ENCODE measurements around the gene P4HA3.

Gene P4HA3

DNA sequence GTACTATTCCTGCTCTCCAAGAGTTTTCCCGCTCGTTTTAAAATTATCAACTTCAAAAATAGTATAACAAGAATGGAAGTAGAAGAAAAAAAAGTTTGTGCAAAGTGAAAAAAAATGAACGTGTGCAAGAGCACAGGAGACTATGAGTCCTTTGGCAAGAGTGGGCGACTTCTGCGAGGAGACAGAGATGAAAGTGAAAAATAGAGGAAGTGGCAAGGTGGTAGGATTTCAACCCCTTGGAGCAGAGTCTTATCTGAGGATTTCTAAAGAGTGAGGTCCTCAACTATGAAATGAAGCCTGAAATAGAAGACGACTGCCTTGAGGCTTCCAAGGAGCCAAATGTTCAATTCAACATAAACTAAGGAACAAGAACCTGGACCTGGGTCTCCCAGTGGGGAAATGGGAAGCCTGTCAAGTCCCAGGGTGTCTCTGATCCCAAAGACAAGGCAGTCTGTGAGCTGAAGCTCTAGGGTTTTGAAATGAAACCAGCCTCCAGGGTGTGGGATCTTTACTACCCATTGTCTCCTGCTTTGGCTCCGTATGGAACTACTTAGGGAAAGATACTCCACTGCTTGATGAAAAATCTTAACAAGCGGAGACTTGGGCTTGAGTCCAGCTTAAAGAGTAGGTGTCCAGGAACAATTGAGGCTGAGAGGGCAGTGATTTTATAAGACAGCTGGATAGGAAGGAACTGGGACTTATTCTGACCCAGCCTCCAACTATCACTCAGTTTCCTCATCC is 4.8 kb downstream of the P4HA3 start:
- H3K4me3 ChIP-seq (ENCODE audit: low read depth, low read length): no peak overlapping the region
- DNase-seq (ENCODE audit: low read depth, low spot score): no peak
- in situ Hi-C loops (cut with HindIII; ENCODE audit: low sequenced_read_pairs): no loop called here
- TF ChIP-seq, protein P1, sequence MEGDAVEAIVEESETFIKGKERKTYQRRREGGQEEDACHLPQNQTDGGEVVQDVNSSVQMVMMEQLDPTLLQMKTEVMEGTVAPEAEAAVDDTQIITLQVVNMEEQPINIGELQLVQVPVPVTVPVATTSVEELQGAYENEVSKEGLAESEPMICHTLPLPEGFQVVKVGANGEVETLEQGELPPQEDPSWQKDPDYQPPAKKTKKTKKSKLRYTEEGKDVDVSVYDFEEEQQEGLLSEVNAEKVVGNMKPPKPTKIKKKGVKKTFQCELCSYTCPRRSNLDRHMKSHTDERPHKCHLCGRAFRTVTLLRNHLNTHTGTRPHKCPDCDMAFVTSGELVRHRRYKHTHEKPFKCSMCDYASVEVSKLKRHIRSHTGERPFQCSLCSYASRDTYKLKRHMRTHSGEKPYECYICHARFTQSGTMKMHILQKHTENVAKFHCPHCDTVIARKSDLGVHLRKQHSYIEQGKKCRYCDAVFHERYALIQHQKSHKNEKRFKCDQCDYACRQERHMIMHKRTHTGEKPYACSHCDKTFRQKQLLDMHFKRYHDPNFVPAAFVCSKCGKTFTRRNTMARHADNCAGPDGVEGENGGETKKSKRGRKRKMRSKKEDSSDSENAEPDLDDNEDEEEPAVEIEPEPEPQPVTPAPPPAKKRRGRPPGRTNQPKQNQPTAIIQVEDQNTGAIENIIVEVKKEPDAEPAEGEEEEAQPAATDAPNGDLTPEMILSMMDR (IDR thresholded peaks at IDR 0.05; ENCODE audit: low read depth, low read length): no peak

- no peak for DNase-seq (ENCODE audit: low read depth, low spot score)
- in situ Hi-C loops (cut with HindIII; ENCODE audit: low sequenced_read_pairs): no loop called here
- H3K4me3 ChIP-seq (ENCODE audit: low read depth, low read length): no peak overlapping the region
- TF ChIP-seq, protein P1 (IDR thresholded peaks at IDR 0.05; ENCODE audit: low read depth, low read length): no peak
Measured at GRCh38 chr11:74299015-74299414, 12.4 kb downstream of the P4HA3 start.

- no peak overlapping the region for H3K4me3 ChIP-seq (ENCODE audit: low read depth, low read length)
- TF ChIP-seq, protein P1 (IDR thresholded peaks at IDR 0.05; ENCODE audit: low read depth, low read length): no peak
- DNase-seq (ENCODE audit: low read depth, low spot score): no peak
- in situ Hi-C loops (cut with HindIII; ENCODE audit: low sequenced_read_pairs): no loop called here
Measured at GRCh38 chr11:74297484-74297883, 14.0 kb downstream of the P4HA3 start.

GRCh38 chr11:74288911-74289310 is 22.5 kb downstream of the P4HA3 start:
- DNase-seq (ENCODE audit: low read depth, low spot score): peak; percentile 27
- in situ Hi-C loops (cut with HindIII; ENCODE audit: low sequenced_read_pairs): no loop called here
- no peak overlapping the region for H3K4me3 ChIP-seq (ENCODE audit: low read depth, low read length)
- TF ChIP-seq, protein P1 (IDR thresholded peaks at IDR 0.05; ENCODE audit: low read depth, low read length): no peak

DNA sequence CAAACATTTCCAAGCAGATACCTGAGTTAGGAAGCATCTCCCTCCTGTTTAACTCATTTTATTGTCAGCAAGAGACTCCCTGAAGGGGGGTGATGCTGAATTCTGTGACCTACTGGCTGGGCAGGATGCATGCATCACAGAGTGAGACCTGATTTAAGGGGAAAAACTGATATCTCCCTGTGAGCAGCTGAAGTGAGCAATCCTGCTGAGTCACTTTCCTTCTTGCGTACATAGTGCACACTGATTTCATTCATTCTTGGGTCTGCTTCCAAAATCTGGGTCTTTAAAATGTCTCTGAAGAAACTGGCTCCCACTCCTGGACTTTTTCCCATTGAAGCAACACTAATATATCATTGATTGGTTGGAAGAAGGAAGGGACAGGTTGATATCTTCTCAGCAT is 23.3 kb downstream of the P4HA3 start:
- in situ Hi-C loops (cut with HindIII; ENCODE audit: low sequenced_read_pairs): no loop called here

DNA sequence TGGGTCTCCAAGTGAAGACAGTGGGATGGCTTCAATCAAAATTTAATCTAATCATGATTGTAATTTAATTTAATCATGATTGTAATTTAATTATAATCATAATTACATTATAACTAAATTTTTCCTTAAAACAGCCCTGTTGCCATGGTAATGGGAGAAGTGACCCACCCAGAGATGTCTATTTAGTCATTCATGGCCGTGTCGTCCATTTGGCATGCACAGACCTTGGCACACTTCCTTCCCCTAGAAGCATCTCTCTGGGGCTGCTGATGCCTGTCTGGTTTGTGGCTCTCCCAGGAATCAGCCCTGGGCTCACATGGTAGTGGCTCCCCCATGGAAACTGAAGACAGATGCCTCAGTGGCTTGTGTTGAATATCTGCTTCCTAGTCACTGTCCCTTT is 27.0 kb downstream of the P4HA3 start:
- in situ Hi-C loops (cut with HindIII; ENCODE audit: low sequenced_read_pairs): no loop called here
- no peak for DNase-seq (ENCODE audit: low read depth, low spot score)

More for the DNA sequence above, 23.3 kb downstream of the P4HA3 start:
- TF ChIP-seq, protein P1 (IDR thresholded peaks at IDR 0.05; ENCODE audit: low read depth, low read length): no peak
- H3K4me3 ChIP-seq (ENCODE audit: low read depth, low read length): no peak overlapping the region
- peak; percentile 95 for DNase-seq (ENCODE audit: low read depth, low spot score)

More for the DNA sequence above, 27.0 kb downstream of the P4HA3 start:
- no peak overlapping the region for H3K4me3 ChIP-seq (ENCODE audit: low read depth, low read length)
- TF ChIP-seq, protein P1 (IDR thresholded peaks at IDR 0.05; ENCODE audit: low read depth, low read length): no peak

Data from astrocyte of the spinal cord (primary cell).